ENCODE results near the gene SBF2.

SBF2 gene

DNA sequence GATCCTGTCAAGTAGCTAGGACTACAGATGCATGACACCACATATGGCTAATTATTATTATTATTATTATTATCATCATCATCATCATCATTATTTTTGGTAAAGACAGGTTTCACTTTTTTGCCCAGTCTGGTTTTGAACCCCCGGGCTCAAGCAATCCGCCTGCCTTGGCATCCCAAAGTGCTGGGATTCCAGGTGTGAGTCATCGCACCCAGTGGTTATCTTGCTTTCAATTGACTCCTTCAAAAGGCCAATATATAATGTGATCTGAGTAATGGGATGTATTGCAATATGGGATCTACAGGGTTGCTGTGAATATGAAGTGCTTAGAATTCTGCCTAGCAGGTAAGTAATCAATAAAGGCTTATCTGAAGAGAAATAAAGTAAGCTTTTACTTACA lies 221.2 kb downstream of the SBF2 start:
- no peak overlapping the region for H3K4me3 ChIP-seq (ENCODE audit: low read depth, low read length)
- TF ChIP-seq, protein P1, sequence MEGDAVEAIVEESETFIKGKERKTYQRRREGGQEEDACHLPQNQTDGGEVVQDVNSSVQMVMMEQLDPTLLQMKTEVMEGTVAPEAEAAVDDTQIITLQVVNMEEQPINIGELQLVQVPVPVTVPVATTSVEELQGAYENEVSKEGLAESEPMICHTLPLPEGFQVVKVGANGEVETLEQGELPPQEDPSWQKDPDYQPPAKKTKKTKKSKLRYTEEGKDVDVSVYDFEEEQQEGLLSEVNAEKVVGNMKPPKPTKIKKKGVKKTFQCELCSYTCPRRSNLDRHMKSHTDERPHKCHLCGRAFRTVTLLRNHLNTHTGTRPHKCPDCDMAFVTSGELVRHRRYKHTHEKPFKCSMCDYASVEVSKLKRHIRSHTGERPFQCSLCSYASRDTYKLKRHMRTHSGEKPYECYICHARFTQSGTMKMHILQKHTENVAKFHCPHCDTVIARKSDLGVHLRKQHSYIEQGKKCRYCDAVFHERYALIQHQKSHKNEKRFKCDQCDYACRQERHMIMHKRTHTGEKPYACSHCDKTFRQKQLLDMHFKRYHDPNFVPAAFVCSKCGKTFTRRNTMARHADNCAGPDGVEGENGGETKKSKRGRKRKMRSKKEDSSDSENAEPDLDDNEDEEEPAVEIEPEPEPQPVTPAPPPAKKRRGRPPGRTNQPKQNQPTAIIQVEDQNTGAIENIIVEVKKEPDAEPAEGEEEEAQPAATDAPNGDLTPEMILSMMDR (IDR thresholded peaks at IDR 0.05; ENCODE audit: borderline replicate concordance, insufficient read depth, low read depth, low read length) = no peak

DNA sequence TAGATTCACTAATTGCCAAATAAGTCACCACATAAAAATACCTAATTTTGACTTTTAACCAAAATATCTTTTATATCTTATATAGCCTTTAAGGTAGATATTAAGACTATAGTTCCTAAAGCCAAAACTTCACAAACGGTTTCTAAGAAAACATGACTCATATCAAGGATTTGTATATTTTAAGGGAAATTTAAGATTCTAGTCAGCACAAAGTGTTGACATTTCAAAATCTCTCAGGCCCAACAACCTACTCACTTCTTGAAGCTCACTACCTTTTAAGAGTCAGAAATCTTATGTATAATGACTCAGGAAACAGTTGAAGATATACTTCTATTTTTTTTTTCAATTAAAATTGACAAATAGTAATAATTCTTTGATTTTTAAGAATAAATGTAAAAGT lies 221.9 kb downstream of the SBF2 start:
- TF ChIP-seq, protein P1 (IDR thresholded peaks at IDR 0.05; ENCODE audit: borderline replicate concordance, insufficient read depth, low read depth, low read length) = no peak
- no peak overlapping the region for H3K4me3 ChIP-seq (ENCODE audit: low read depth, low read length)

DNA sequence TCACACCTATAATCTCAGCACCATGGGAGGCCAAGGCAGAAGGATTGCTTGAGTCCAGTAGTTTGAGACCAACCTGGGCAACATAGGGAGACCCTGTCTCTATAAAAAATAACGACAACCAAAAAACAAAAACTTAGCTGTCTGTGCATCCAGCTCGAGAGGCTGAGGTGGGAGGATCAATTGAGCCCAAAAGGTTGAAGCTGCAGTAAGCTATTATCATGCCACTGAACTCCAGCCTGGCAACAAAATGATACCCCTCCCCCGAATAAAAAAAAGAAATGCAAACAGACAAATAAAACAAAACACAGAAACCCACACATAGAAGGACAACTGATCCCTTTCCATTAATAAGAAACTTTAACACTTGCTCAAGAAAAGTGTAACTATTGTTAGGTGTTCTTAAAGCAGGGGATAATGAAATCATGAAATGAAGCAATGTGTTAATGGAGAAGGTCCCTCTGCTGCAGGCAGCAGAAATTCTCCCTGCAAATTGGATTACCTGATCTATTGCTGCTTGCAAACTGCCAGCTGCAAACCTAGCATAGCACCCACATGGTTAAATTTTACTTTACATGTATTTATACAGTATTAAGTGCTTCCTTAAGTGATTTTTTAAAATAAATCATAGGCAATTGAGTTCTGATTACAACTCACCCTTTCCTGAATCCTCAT lies 226.3 kb downstream of the SBF2 start:
- TF ChIP-seq, protein P1 (IDR thresholded peaks at IDR 0.05; ENCODE audit: borderline replicate concordance, insufficient read depth, low read depth, low read length) = no peak
- no peak overlapping the region for H3K4me3 ChIP-seq (ENCODE audit: low read depth, low read length)

DNA sequence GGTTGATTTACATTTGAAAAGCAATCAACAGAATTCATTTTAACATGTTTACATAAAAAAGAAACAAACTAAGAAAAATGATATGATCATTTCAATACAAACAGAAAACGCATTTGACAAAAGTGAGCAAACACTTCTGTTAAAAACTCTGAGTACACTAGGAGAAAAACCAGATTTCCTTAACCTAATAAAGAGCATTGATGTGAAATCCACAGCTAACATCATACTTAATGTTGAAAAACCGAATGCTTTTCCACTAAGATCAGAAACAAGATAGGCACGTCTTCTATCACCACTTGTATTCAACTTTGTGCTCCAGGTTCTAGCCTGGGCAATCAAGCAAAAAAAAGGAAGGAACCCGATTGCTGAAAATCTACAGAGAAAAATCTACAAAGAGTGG lies 227.6 kb downstream of the SBF2 start:
- no peak overlapping the region for H3K4me3 ChIP-seq (ENCODE audit: low read depth, low read length)
- TF ChIP-seq, protein P1 (IDR thresholded peaks at IDR 0.05; ENCODE audit: borderline replicate concordance, insufficient read depth, low read depth, low read length) = no peak

DNA sequence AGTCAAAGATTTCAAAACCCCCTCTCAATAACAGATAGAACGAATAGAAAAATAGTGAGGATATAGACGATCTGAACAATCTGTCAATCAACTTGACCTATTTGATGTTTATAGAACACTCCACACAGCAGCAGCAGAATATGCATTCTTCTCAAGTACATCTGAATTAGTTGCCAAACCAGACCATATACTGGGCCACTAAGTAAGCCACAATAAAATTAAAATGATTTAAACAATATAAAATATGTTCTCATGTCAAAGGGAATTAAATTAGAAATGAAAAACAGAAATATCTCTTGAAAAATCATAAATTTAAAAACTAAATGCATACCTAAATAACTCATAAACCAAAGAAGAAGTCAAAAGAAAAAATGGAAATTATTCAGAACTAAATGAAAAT lies 229.2 kb downstream of the SBF2 start:
- H3K4me3 ChIP-seq (ENCODE audit: low read depth, low read length) = no peak overlapping the region
- TF ChIP-seq, protein P1 (IDR thresholded peaks at IDR 0.05; ENCODE audit: borderline replicate concordance, insufficient read depth, low read depth, low read length) = no peak

DNA sequence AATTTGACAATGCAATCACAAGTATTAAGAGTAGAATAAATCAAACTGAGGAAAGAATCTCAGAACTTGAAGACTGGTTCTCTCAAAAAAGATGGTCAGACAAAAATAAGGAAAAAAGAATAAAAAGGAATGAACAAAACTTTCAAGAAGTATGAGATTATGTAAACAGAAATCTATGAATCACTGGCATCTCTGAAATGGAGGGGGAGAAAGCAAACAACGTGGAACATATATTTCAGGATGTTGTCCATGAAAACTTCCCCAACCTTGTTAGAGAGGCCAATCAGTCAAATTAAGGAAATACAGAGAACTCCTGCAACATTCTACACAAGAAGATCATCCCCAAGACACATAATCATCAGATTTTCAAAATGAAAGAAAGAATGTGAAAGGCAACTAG lies 235.7 kb downstream of the SBF2 start:
- H3K4me3 ChIP-seq (ENCODE audit: low read depth, low read length) = no peak overlapping the region
- TF ChIP-seq, protein P1 (IDR thresholded peaks at IDR 0.05; ENCODE audit: borderline replicate concordance, insufficient read depth, low read depth, low read length) = no peak

DNA sequence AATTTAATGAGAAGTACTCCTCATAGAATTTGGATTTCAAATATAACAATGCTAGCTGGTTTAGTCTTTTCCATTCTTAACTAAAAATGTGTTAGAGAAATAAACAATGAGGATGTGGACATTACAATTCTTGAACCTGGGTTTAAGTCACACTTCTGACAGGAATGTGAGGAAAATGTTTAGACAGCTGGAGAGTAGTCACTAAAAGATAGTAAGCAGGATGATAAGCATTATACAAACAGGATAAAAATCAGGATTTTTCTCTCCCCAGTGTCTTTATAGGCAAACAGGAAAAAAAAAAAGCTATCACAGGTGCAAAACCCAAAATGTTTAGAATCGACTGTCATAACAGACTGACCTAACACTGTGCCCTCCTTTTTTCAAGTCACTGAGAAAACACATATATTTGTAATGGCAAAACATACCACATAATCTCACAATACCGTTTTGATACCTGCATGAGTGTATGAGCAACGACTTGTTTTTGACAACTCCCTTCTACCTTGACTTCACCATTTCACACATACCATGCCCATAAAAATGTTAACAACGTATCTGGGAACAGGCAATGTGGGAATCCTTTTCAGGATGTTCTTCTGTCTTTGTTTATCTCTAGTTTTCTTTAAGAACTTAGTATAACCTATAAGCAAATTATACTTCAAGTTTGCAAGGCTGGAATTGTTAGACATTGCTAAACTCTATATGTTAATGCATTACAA lies 242.0 kb downstream of the SBF2 start:
- H3K4me3 ChIP-seq (ENCODE audit: low read depth, low read length) = no peak overlapping the region
- TF ChIP-seq, protein P1 (IDR thresholded peaks at IDR 0.05; ENCODE audit: borderline replicate concordance, insufficient read depth, low read depth, low read length) = no peak
